H1 (cell line): ENCODE measurements around the gene CDRT4. TPM values are rescaled to one million over a fixed set of nuclear protein-coding genes. Genes with fewer than 3 reads are reported as not detected.

Source experiments
- CTCF ChIA-PET: fragments of 300-600 bp; sonication (Branson Sonifier 250); formaldehyde crosslinking; loops from one replicate; lab custom pipeline; 2021; ENCODE audit not compliant: partially characterized antibody; lab: Charles Lee
- POLR2A ChIA-PET: fragments of 300-600 bp; sonication (Branson Sonifier 250); formaldehyde crosslinking; loops from one replicate; lab custom pipeline; 2021; ENCODE audit warnings: inconsistent platforms; ENCODE audit not compliant: partially characterized antibody; lab: Charles Lee
- DNase-seq, 2 experiments: peaks; one replicate each; pipeline versions ENCODE4 v3.0.0 to v3.0.0-alpha.2; 2010 to 2022; ENCODE audit warnings: low spot score in 2 of 2, low read depth in 1 of 2, mixed read lengths in 1 of 2
- FAIRE-seq: peaks from 2 replicates; lab custom pipeline; 2011; peaks lifted over from hg19 to GRCh38; lab: Jason Lieb, UNC
- H2AFZ ChIP-seq: 2 replicates; pipeline ENCODE4 v1.8.1; 2012; ENCODE audit warnings: low read length, inconsistent platforms
- H2AK5ac ChIP-seq: 2 replicates; pipeline ENCODE4 v1.6.1; 2013; ENCODE audit warnings: low read depth, low read length
- H2BK120ac ChIP-seq: replicated peaks from 2 replicates; pipeline ENCODE3; 2013; ENCODE audit warnings: low read depth, low read length, inconsistent platforms
- H2BK12ac ChIP-seq: 2 replicates; pipeline ENCODE4 v1.6.1; 2013; ENCODE audit warnings: low read depth, low read length
- H2BK15ac ChIP-seq: 2 replicates; pipeline ENCODE4 v1.6.1; 2013; ENCODE audit warnings: low read length
- H2BK20ac ChIP-seq: 2 replicates; pipeline ENCODE4 v1.6.1; 2013; ENCODE audit warnings: low read length
- H2BK5ac ChIP-seq: 2 replicates; pipeline ENCODE4 v1.6.1; 2013; ENCODE audit warnings: low read depth, low read length
- H3K14ac ChIP-seq: 2 replicates; pipeline ENCODE4 v1.6.1; 2013; ENCODE audit warnings: inconsistent platforms; ENCODE audit not compliant: insufficient read length
- H3K18ac ChIP-seq: 2 replicates; pipeline ENCODE4 v1.6.1; 2013; ENCODE audit warnings: low read length; ENCODE audit errors: extremely low read depth
- H3K23ac ChIP-seq: 2 replicates; pipeline ENCODE4 v1.6.1; 2013; ENCODE audit warnings: inconsistent platforms; ENCODE audit not compliant: insufficient read length
- H3K23me2 ChIP-seq: 2 replicates; pipeline ENCODE4 v1.6.1; 2013; ENCODE audit warnings: low read depth, low read length
- H3K27ac ChIP-seq: 2 replicates; pipeline ENCODE4 v1.6.1; 2011; ENCODE audit warnings: low read depth, low read length, inconsistent platforms
- H3K27me3 ChIP-seq, 4 experiments: replicated peaks in 1 of 4; 1 replicate in 1 of 4; 2 replicates in 3 of 4; pipeline versions ENCODE4 v1.6.1 to v1.8.1; 2011 to 2013; ENCODE audit warnings: low read length in 3 of 4, mild to moderate bottlenecking in 3 of 4, inconsistent platforms in 2 of 4, mixed read lengths in 2 of 4, moderate library complexity in 1 of 4; ENCODE audit not compliant: control insufficient read depth in 3 of 4, insufficient read depth in 3 of 4; ENCODE audit errors: extremely low read depth in 1 of 4
- H3K36me3 ChIP-seq, 4 experiments: 2 replicates each; pipeline versions ENCODE4 v1.6.1 to v1.8.1; 2011 to 2013; ENCODE audit warnings: mild to moderate bottlenecking in 4 of 4, low read length in 3 of 4, moderate library complexity in 2 of 4, control low read depth in 1 of 4, inconsistent platforms in 1 of 4; ENCODE audit not compliant: insufficient read depth in 4 of 4, control insufficient read depth in 2 of 4
- H3K4ac ChIP-seq: replicated peaks from 2 replicates; pipeline ENCODE3; 2013; ENCODE audit warnings: low read length, low read depth, mixed read lengths, inconsistent platforms; ENCODE audit not compliant: insufficient read length
- H3K4me1 ChIP-seq, 4 experiments: replicated peaks in 1 of 4; 1 replicate in 1 of 4; 2 replicates in 3 of 4; pipeline versions ENCODE4 v1.6.1 to v1.8.1; 2011 to 2013; ENCODE audit warnings: low read length in 3 of 4, inconsistent platforms in 2 of 4, mixed read lengths in 1 of 4; ENCODE audit not compliant: insufficient read depth in 4 of 4, control insufficient read depth in 3 of 4
- H3K4me2 ChIP-seq, 2 experiments: 2 replicates each; pipeline versions ENCODE4 v1.6.1 to v1.8.1; 2011 to 2013; ENCODE audit warnings: low read depth in 2 of 2, low read length in 2 of 2, control low read depth in 1 of 2, inconsistent platforms in 1 of 2, mild to moderate bottlenecking in 1 of 2; ENCODE audit not compliant: insufficient read depth in 1 of 2
- H3K4me3 ChIP-seq, 4 experiments: fragments of 200-600, 300-600 bp in 1 of 4; sonication (generic), shearing (Covaris generic), sonication (Bioruptor Twin) in 1 of 4; 2 replicates each; pipeline versions ENCODE4 v1.5.1 to v1.8.1; 2011 to 2016; ENCODE audit warnings: low read length in 4 of 4, low read depth in 3 of 4, control low read depth in 2 of 4, inconsistent platforms in 2 of 4, mild to moderate bottlenecking in 2 of 4, mixed read lengths in 1 of 4, moderate library complexity in 1 of 4; ENCODE audit not compliant: insufficient read depth in 2 of 4; ENCODE audit errors: extremely low read depth in 1 of 4
- H3K56ac ChIP-seq: replicated peaks from 2 replicates; pipeline ENCODE3; 2013; ENCODE audit warnings: low read depth, mild to moderate bottlenecking, mixed read lengths, low read length, inconsistent platforms; ENCODE audit not compliant: insufficient read length
- H3K79me1 ChIP-seq: 2 replicates; pipeline ENCODE4 v1.6.1; 2013; ENCODE audit warnings: low read depth, low read length, control low read depth
- H3K79me2 ChIP-seq, 2 experiments: 2 replicates each; pipeline versions ENCODE4 v1.6.1 to v1.8.1; 2012 to 2013; ENCODE audit warnings: low read length in 2 of 2, mild to moderate bottlenecking in 2 of 2, inconsistent platforms in 1 of 2; ENCODE audit not compliant: insufficient read depth in 2 of 2, control insufficient read depth in 1 of 2
- H3K9ac ChIP-seq, 4 experiments: replicated peaks in 1 of 4; 1 replicate in 1 of 4; 2 replicates in 3 of 4; pipeline versions ENCODE4 v1.6.1 to v1.8.1; 2011 to 2013; ENCODE audit warnings: low read depth in 3 of 4, low read length in 3 of 4, control low read depth in 2 of 4, mild to moderate bottlenecking in 2 of 4, moderate library complexity in 2 of 4, inconsistent platforms in 1 of 4; ENCODE audit errors: extremely low read depth in 1 of 4
- H3K9me3 ChIP-seq, 2 experiments: 2 replicates each; pipeline versions ENCODE4 v1.6.1 to v1.8.1; 2012 to 2013; ENCODE audit warnings: mild to moderate bottlenecking in 2 of 2, moderate library complexity in 2 of 2, control low read depth in 1 of 2, inconsistent platforms in 1 of 2, low read depth in 1 of 2, low read length in 1 of 2, mixed read lengths in 1 of 2; ENCODE audit not compliant: insufficient read depth in 2 of 2
- H4K20me1 ChIP-seq, 2 experiments: replicated peaks in 1 of 2; 2 replicates each; pipeline versions ENCODE3 to v1.8.1; 2011 to 2013; ENCODE audit warnings: inconsistent platforms in 2 of 2, low read length in 2 of 2, mild to moderate bottlenecking in 1 of 2; ENCODE audit not compliant: insufficient read depth in 2 of 2, control insufficient read depth in 1 of 2
- H4K5ac ChIP-seq: 2 replicates; pipeline ENCODE4 v1.6.1; 2013; ENCODE audit warnings: low read length, low read depth, mixed read lengths, inconsistent platforms; ENCODE audit not compliant: insufficient read length
- H4K8ac ChIP-seq: 2 replicates; pipeline ENCODE4 v1.8.0; 2013; ENCODE audit warnings: mild to moderate bottlenecking, moderate library complexity, low read length, inconsistent platforms; ENCODE audit not compliant: insufficient read depth; ENCODE audit errors: extremely low read depth
- H4K91ac ChIP-seq: replicated peaks from 2 replicates; pipeline ENCODE3; 2013; ENCODE audit warnings: low read length, mixed read lengths, inconsistent platforms; ENCODE audit not compliant: insufficient read length
- BRCA1 ChIP-seq: IDR thresholded peaks from 2 replicates; pipeline ENCODE4 v1.6.1; 2012; ENCODE audit warnings: low read depth, low read length, improper control_type of control experiment
- CREB1 ChIP-seq: IDR thresholded peaks from 2 replicates; pipeline ENCODE4 v1.6.1; 2012; ENCODE audit warnings: inconsistent platforms
- HDAC2 ChIP-seq, 2 experiments: fragments of 300-600 bp in 1 of 2; sonication (generic) in 1 of 2; IDR thresholded peaks; 2 replicates each; pipeline ENCODE4 v1.6.1; 2011 to 2012; ENCODE audit warnings: low read depth in 2 of 2, low read length in 2 of 2, mild to moderate bottlenecking in 2 of 2, moderate library complexity in 2 of 2, borderline replicate concordance in 1 of 2, inconsistent platforms in 1 of 2
- POLR2A ChIP-seq, 2 experiments: IDR thresholded peaks; 1 replicate in 1 of 2; 2 replicates in 1 of 2; pipeline ENCODE4 v1.6.1; 2011; ENCODE audit warnings: low read depth in 2 of 2, low read length in 2 of 2, mild to moderate bottlenecking in 2 of 2; ENCODE audit errors: control extremely low read depth in 1 of 2
- SIX5 ChIP-seq: IDR thresholded peaks from 2 replicates; pipeline ENCODE4 v1.6.1; 2011; ENCODE audit warnings: mild to moderate bottlenecking, low read depth, low read length
- TAF1 ChIP-seq: IDR thresholded peaks from 2 replicates; pipeline ENCODE4 v1.6.1; 2011; ENCODE audit warnings: mild to moderate bottlenecking, low read depth, low read length
- TCF12 ChIP-seq: IDR thresholded peaks from 2 replicates; pipeline ENCODE4 v1.6.1; 2011; ENCODE audit warnings: low read depth, mild to moderate bottlenecking, low read length
- TEAD4 ChIP-seq: IDR thresholded peaks from 2 replicates; pipeline ENCODE4 v1.6.1; 2012; ENCODE audit warnings: low read depth, low read length, inconsistent platforms, mixed read lengths
- YY1 ChIP-seq: IDR thresholded peaks from 2 replicates; pipeline ENCODE4 v1.6.1; 2011; ENCODE audit warnings: low read depth, mild to moderate bottlenecking, low read length
- WGBS, 2 experiments: shearing (Covaris generic) in 1 of 2; methylation state at CpG; one replicate each; pipeline versions ENCODE4 v1.1.6 to v1.1.7; 2013 to 2015; ENCODE audit warnings: low lambda C conversion rate in 2 of 2, mixed read lengths in 2 of 2, inconsistent platforms in 1 of 2, low coverage in 1 of 2, missing lambda C conversion rate in 1 of 2; ENCODE audit not compliant: insufficient replicate concordance in 2 of 2, insufficient coverage in 1 of 2, insufficient read length in 1 of 2; ENCODE audit errors: extremely low coverage in 1 of 2, missing lambda C conversion rate in 1 of 2; 5-methylcytosine and 5-hydroxymethylcytosine counted together
- polyA plus RNA-seq, 7 experiments: library from polyadenylated mRNA; depleted of rRNA in 3 of 7; stranded (reverse) in 5 of 7; unstranded in 2 of 7; fragments of >200 nt in 5 of 7; fragments of 200-250 nt in 2 of 7; gene quantifications; 1 replicate in 5 of 7; 2 replicates in 1 of 7; 4 replicates in 1 of 7; pipeline versions ENCODE4 v1.2.1 to v1.2.3, GENCODE V29; 2011 to 2013; ENCODE audit warnings: missing spikeins in 2 of 7, mixed read lengths in 2 of 7
- total RNA-seq: library from RNA; stranded (reverse); fragmentation: NEBNext Ultra II Directional; extraction: Animal tissue kit (Norgen Biotek cat#: 25700); gene quantifications from 2 replicates; pipeline ENCODE4 v1.2.1, GENCODE V29; 2021
- TF ChIP-seq, protein P1 (sequence below): IDR thresholded peaks from 2 replicates; pipeline ENCODE4 v1.6.1; 2012; ENCODE audit warnings: inconsistent platforms

Gene CDRT4
- total and polyA plus RNA-seq, 2 of the 8 experiments (the other 6 are each of a cell fraction or from before 2014, with no cell fraction given) = 2.6 to 5.6 TPM

DNA sequence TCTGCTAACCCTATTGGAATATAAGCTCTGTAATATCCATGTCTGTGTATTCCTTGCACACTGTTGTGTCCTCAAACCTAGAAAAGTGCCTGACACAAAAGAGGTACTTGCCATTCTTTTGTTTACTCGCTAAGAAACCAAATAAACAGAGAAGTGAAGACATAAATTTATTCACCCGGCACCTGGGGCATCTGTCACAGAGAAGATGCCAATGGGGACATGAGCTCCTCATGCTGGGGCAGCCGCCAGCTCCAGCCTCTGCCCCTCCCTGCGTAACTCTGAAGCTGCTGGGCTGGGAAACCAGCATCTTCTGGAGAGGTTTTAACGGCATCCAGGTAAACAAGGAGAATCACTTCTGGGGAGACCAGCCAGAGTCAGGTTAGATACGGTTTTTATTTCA is 15.1 kb upstream of the CDRT4 start:
- no peak for DNase-seq
- Histone ChIP-seq H3K27ac (no peak overlapping the region), H2BK12ac (no peak overlapping the region), H3K9ac (no peak overlapping the region), H3K27me3 (no peaks in the 10 kb centered on the region)
- TF ChIP-seq TAF1 = no peak
- TF ChIP-seq CREB1 = no peak
- TF ChIP-seq POLR2A (IDR thresholded peaks at IDR 0.05; ENCODE audit: control extremely low read depth in 1 of 2, low read depth in 2 of 2, low read length in 2 of 2) = no peak
- TF ChIP-seq, protein P1, sequence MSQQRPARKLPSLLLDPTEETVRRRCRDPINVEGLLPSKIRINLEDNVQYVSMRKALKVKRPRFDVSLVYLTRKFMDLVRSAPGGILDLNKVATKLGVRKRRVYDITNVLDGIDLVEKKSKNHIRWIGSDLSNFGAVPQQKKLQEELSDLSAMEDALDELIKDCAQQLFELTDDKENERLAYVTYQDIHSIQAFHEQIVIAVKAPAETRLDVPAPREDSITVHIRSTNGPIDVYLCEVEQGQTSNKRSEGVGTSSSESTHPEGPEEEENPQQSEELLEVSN = no peak
- TF ChIP-seq SIX5 = no peak
- TF ChIP-seq TCF12 = no peak
- no peak for TF ChIP-seq HDAC2 (IDR thresholded peaks at IDR 0.05; ENCODE audit: borderline replicate concordance in 1 of 2, low read depth in 2 of 2, low read length in 2 of 2)
- no peak for TF ChIP-seq BRCA1
- no peak for TF ChIP-seq YY1
- no peak for TF ChIP-seq TEAD4
- TF ChIP-seq, all 59 proteins: peak for 0
- Histone ChIP-seq H2AFZ (no peak overlapping the region), H3K18ac (no peak overlapping the region), H3K36me3 (peaks cover 0 to 3% (median 1%) of the 10 kb centered on the region in 4 experiments; a peak in 3 of 8 replicates), H3K23ac (no peak overlapping the region), H3K4me2 (no peak overlapping the region), H2AK5ac (no peak overlapping the region), H4K8ac (no peak overlapping the region), H3K4me3 (no peak overlapping the region), H4K5ac (no peak overlapping the region), H3K56ac (no peak overlapping the region), H3K79me2 (no peaks in the 10 kb centered on the region), H2BK5ac (no peak overlapping the region), H4K91ac (no peak overlapping the region), H3K9me3 (no peaks in the 10 kb centered on the region), H3K4ac (no peak overlapping the region), H4K20me1 (peaks cover 0 to 2% of the 10 kb centered on the region in 2 experiments), H3K23me2 (no peaks in the 10 kb centered on the region), H2BK20ac (no peak overlapping the region), H3K79me1 (no peaks in the 10 kb centered on the region), H3K14ac (no peak overlapping the region), H3K4me1 (peaks cover 0 to 7% (median 2%) of the 10 kb centered on the region in 4 experiments; a peak in 4 of 7 replicates), H2BK15ac (no peak overlapping the region), H2BK120ac (no peak overlapping the region)
- FAIRE-seq = no peak
- WGBS, 2 experiments = 81% methylated on average over 6 of the region's 6 CpGs; no CpG with 5 or more reads in 1 of the 2 experiments
- CTCF ChIA-PET = no interaction called here
- POLR2A ChIA-PET = interaction anchor here (0.6 to 1.4 kb wide), 3 partner anchors 8 to 47 kb away, joined by 3 to 4 read pairs (median 3); no protein-coding TSS in a partner anchor
